GM19025 (cell line): ENCODE measurements around the gene F12.

Experiments
- ATAC-seq: cut with Tn5 transposase; IDR thresholded peaks from one replicate; pipeline ENCODE4 v1.9.1; 2021; ENCODE audit warnings: mild to moderate bottlenecking, low read depth, moderate library complexity; ENCODE audit not compliant: unreplicated experiment

Gene F12

GRCh38 chr5:177409043-177409801 is at the start of gene F12:
F12 (minus strand) TSS chr5:177409564; CDS start chr5:177409527, 37 bp downstream.
- no peak for ATAC-seq

DNA sequence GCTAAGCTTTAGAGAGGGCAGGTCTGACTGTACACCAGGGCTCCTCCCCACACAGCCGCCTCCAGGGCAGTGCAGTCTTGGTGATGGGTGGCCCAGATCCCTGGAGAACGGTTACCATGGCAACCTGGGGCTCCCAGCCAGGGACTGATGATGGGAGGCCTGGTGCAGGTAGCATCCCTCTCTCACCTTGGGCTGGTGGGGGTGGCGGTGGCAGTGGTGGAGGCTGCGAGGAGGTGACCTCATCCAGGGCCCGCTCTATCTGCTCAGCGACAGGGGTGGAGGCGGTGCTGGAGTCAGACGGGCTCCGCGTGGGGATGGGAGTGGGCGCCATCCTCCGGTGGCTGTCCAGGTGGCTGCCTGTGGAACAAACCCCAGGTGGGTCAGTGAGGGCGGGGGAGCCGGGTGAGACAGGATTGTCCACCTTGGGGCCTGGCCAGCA is 49.6 kb upstream of the F12 start:
- ATAC-seq: no peak

DNA sequence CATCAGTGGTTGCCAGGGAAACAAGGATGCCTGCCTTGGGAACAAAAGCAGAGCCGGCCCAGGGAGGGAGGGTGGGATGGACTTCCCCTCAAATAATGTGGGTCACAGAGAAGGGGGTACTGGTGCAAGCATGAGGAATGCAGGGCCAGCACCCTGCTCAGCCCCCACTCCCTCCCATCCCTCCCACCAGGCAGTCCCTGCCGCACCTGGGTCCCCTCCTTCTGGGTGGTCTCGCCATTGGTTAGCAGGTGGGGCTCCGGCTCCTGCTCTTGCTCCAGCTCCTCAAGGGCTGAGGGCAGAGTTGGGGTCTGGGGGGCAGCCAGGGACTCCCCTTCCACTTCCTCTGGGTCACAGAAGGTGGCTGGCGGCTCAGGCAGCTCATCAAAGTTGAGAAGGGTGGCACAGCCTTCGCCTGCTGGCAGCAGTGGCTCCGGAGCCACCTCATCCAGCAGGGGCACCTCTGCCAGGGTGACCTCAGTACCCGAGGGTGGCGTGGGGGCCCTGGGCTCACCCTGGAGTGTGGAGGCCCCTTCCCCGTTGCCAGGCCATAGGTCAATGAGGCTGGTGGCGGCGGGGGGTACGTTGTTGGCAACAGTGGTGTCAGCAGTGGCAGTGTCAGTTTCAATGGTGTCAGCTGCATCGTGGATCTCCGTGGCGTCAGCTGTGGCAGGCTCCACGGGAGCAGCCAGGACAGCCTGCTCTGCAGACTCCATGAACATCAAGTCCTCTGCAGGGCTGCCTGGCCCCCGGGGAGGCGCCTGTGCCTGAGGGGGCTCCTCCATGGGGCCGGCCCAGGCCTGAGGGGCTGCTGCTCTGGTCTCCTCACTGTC is 48.7 kb upstream of the F12 start:
- no peak for ATAC-seq

DNA sequence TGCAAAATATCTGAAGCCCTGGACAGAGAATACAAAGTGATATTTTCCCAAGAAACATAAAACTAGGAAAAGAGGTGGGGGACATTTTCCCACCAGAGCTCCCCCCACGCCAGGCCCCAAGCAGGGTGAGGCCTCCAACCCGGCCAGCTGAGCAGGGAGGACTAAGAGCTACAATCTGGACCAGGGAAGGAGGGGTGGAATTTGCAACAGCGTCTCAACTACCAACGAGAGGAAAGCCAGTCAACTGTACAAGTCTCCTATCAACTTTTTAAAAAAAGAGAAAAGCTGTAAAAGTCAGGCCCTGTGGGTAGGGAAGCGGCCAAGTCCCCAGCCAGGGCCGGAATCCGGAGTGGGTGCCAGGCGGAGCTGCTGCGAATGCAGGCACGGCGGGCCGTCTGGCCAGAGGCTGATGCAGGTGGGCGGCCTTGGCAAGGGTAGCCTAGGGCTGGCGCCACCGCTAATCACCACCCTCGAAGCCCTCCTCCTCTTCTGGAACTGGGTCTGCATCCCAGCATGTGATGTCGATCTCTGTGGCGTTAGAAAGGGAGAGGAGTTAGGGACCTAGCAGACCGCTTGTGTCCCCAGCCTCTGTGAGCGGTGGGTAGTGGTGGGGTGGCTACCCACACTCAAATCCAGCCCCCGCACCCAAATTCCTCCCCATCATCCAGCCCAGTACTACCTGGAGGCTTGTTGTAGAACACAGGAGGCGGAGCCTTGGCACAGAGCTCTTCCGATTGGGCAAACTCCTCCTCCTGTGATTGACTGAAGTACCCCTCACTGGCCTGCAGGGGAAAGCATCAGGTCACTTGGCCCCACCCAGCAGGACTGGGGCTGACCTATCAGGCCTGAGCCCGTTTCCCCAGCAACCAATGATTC is 47.9 kb upstream of the F12 start:
- no peak for ATAC-seq

DNA sequence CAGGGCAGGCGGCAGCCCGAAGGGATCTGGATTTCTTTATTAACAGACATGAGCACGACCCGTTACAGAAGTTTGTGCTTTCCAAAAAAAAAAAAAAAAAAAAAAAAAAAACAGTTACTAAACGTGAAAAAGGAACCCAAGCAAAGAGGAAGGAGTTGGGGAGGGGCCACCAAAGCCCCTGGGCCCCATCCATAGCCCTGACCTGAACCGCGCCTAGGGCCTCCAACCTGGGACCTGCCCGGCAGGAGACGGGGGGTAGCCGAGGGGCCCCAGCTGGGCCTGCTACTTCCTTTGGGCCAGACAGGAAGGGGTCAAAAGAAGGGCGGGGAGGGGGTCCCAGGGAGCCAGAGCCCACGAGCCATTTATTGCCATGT is 47.2 kb upstream of the F12 start:
- ATAC-seq: no peak

DNA sequence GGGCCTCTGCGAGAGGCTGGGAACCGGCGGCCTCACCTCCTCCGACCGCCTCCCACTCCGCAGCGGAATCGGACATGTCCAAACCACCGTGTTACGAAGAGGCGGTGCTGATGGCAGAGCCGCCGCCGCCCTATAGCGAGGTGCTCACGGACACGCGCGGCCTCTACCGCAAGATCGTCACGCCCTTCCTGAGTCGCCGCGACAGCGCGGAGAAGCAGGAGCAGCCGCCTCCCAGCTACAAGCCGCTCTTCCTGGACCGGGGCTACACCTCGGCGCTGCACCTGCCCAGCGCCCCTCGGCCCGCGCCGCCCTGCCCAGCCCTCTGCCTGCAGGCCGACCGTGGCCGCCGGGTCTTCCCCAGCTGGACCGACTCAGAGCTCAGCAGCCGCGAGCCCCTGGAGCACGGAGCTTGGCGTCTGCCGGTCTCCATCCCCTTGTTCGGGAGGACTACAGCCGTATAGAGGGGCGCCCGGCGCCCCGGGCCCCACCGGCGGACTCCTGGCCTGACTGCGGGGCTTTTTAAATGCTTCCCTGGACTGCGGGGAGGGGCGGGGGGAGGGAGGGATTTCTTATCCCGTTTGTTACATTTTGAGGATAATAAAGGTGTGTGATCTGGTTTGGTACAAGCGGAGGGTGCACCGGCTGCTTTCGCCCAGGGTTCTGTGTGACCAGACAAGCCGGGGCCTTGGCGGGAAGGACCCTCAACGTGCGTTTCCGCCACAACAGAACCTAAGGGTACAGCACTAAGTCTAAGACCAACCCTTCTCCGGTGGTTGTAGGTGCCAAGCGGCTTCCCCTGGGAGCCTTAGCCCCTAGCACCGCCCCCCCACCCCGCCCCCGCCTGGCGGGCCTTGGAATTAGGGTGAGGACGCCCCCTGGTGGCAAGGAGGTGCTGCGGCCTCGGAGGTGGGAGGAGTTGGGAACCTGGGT is 46.6 kb upstream of the F12 start:
- ATAC-seq: peak; percentile 7

GRCh38 chr5:177455036-177455660 is 45.8 kb upstream of the F12 start:
- ATAC-seq: peak; percentile 42

- peak; percentile 50 for ATAC-seq
These were observed 45.2 kb upstream of the F12 start for GRCh38 chr5:177454397-177455035.

- peak; percentile 1 for ATAC-seq
These were observed 44.6 kb upstream of the F12 start for GRCh38 chr5:177453852-177454396.

- no peak for ATAC-seq
These were observed 43.6 kb upstream of the F12 start for GRCh38 chr5:177452688-177453638.

GRCh38 chr5:177450667-177451424 is 41.5 kb upstream of the F12 start:
- no peak for ATAC-seq

GRCh38 chr5:177449140-177450061 is 40.0 kb upstream of the F12 start:
- no peak for ATAC-seq

DNA sequence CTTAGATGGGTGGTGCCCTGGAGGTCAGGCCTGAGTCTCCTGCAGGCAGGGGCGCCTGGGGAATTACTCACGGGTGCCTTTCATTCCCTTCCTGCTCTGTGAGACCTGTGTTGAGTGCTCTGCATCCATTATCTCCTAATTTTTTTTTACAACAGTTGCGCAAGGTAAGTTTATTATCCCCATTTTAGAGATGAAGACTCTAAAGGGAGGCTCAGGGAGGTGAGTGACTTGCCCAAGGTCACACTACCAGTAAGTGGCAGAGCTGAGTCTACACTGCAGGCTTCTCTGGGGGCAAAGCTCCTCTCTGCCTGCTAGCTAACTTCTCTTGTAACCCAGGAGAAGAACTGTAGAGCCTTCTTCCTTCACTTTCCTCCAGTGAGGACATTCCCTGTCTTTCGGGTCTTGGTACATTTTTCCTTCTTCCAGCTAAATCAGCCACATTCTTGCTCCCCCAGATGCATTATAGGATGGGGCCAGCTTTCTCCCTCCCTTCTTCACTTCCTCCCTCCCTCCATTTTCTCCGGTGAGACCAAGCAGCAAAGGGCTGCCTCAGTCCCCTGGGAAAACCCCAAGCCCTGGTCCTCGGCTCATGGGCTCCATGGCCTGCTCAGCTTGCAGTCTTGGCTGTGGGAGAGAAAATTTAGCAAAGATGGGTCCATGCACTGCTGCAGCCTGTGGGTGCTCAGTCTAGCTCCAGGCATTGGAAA is 39.0 kb upstream of the F12 start:
- no peak for ATAC-seq

DNA sequence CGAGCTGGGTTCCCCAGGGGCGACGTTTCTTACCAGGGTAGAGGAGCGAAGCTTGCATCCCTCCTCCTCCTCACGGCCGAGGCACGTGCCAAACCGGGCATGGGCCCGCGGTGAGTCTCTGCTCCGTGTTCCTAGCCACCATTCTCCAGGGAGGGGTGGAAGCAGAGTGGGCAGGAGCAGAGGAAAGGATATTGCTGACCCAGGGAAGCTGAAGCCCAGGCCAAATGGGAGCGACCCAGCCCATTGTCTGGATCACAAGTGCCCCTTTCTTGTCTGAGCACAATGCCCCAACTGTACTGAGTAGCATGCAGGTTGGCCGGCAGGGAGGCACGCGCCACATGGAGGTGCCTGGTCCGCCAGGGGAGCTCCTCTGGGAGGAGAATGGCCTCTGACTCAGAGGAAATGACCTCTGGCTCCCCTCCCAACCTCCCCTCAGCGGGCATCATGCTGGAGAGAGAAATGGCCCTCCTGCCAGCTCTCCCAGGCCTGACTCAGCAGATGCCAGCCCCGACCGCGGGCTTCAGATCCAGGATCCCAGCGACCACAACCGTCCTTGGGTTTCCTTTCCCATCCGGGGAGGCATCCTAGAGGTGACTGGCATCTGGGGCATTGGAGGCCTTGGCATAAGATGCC is 38.4 kb upstream of the F12 start:
- ATAC-seq: no peak
